GM12878 (cell line): ENCODE data around the gene AP1M1. TPM values are rescaled to one million over a fixed set of nuclear protein-coding genes. Genes with fewer than 3 reads are reported as not detected.

Source experiments
- ATAC-seq: fragments of 200-7000 bp; cut with Tn5 transposase; 3 replicates; pipeline ENCODE4 v1.9.1; 2020; ENCODE audit warnings: mild to moderate bottlenecking, moderate library complexity
- BruUV-seq: library from RNA; stranded (reverse); fragments of 400-500 nt; replicated peaks from 2 replicates; lab custom pipeline; 2021; lab: Mats Ljungman, UMichigan
- CTCF ChIA-PET: fragments of 300-600 bp; sonication (Branson Sonifier 250); formaldehyde crosslinking; extraction: SDS; loops from one replicate; lab custom pipeline; 2021; ENCODE audit warnings: inconsistent platforms; lab: Yijun Ruan, JAX
- POLR2A ChIA-PET: fragments of 350-600 bp; formaldehyde crosslinking; extraction: SDS; loops from one replicate; lab custom pipeline; 2021; ENCODE audit warnings: inconsistent platforms; lab: Charles Lee
- RAD21 ChIA-PET: fragments of 300-600 bp; sonication (Branson Sonifier 250); formaldehyde crosslinking; loops from one replicate; lab custom pipeline; 2023; ENCODE audit warnings: antibody characterized with exemption; ENCODE audit not compliant: unreplicated experiment; lab: Charles Lee
- SMC1A ChIA-PET: fragments of 300-600 bp; sonication (Branson Sonifier 250); formaldehyde crosslinking; loops from one replicate; lab custom pipeline; 2023; ENCODE audit not compliant: unreplicated experiment, uncharacterized antibody; lab: Charles Lee
- DNase-seq: peaks from one replicate; pipeline ENCODE4 v3.0.0-alpha.2; 2011; ENCODE audit warnings: low read depth, low spot score
- FAIRE-seq: peaks from 3 replicates; lab custom pipeline; 2011; peaks lifted over from hg19 to GRCh38; lab: Jason Lieb, UNC
- H2AFZ ChIP-seq: 2 replicates; pipeline ENCODE4 v1.6.0; 2011; ENCODE audit warnings: low read depth, low read length, control low read depth; ENCODE audit not compliant: control insufficient read depth
- H3K27ac ChIP-seq: 2 replicates; pipeline ENCODE4 v1.5.1; 2011; ENCODE audit warnings: control low read depth; ENCODE audit not compliant: control insufficient read depth, insufficient read depth
- H3K27me3 ChIP-seq, 2 experiments: replicated peaks in 1 of 2; 2 replicates each; pipeline versions ENCODE4 v1.6.0 to v1.6.1; 2011; ENCODE audit warnings: low read length in 1 of 2; ENCODE audit not compliant: control insufficient read depth in 2 of 2, insufficient read depth in 2 of 2
- H3K36me3 ChIP-seq, 2 experiments: 2 replicates each; pipeline ENCODE4 v1.5.1; 2011; ENCODE audit warnings: low read length in 1 of 2; ENCODE audit not compliant: control insufficient read depth in 2 of 2, insufficient read depth in 2 of 2
- H3K4me1 ChIP-seq: 2 replicates; pipeline ENCODE4 v1.6.1; 2011; ENCODE audit warnings: mild to moderate bottlenecking, low read length, moderate library complexity, mixed read lengths; ENCODE audit not compliant: control insufficient read depth, insufficient read depth
- H3K4me2 ChIP-seq: 2 replicates; pipeline ENCODE4 v1.6.0; 2011; ENCODE audit warnings: control low read depth; ENCODE audit not compliant: control insufficient read depth, insufficient read depth
- H3K4me3 ChIP-seq: fragments of 200-600 bp; sonication (generic); 2 replicates; pipeline ENCODE4 v1.5.1; 2016
- H3K79me2 ChIP-seq: 2 replicates; pipeline ENCODE4 v1.6.0; 2011; ENCODE audit warnings: low read length; ENCODE audit not compliant: control insufficient read depth, insufficient read depth
- H3K9ac ChIP-seq: 2 replicates; pipeline ENCODE4 v1.8.0; 2011; ENCODE audit warnings: low read length, control low read depth, mixed read lengths; ENCODE audit not compliant: control insufficient read depth, insufficient read depth
- H3K9me3 ChIP-seq: replicated peaks from 3 replicates; pipeline ENCODE4 v1.5.1; 2011; ENCODE audit warnings: mild to moderate bottlenecking, low read length; ENCODE audit not compliant: control insufficient read depth, insufficient read depth
- H4K20me1 ChIP-seq: 2 replicates; pipeline ENCODE4 v1.6.0; 2011; ENCODE audit not compliant: control insufficient read depth, insufficient read depth
- KLF5 ChIP-seq: fragments of 450-650 bp; IDR thresholded peaks from 2 replicates; pipeline ENCODE4 v1.6.1; 2014; ENCODE audit warnings: mild to moderate bottlenecking; ENCODE audit not compliant: partially characterized antibody
- SKIL ChIP-seq: fragments of 450-650 bp; IDR thresholded peaks from 2 replicates; pipeline ENCODE4 v1.6.1; 2017; ENCODE audit warnings: mild to moderate bottlenecking, low read depth, inconsistent platforms; ENCODE audit not compliant: poor library complexity, severe bottlenecking
- STAT1 ChIP-seq: fragments of 450-650 bp; conservative IDR thresholded peaks from 2 replicates; pipeline ENCODE4 v1.6.1; 2014; ENCODE audit warnings: antibody characterized with exemption, mild to moderate bottlenecking
- ZSCAN29 ChIP-seq: fragments of 450-650 bp; IDR thresholded peaks from 2 replicates; pipeline ENCODE4 v1.6.1; 2017; ENCODE audit warnings: mild to moderate bottlenecking, moderate library complexity
- WGBS: methylation state at CpG from one replicate; pipeline ENCODE4 v1.1.6; 2016; ENCODE audit warnings: low lambda C conversion rate; ENCODE audit not compliant: insufficient replicate concordance, insufficient coverage; ENCODE audit errors: missing lambda C conversion rate; 5-methylcytosine and 5-hydroxymethylcytosine counted together
- in situ Hi-C: fragments of 300-500 bp; cut with MboI; formaldehyde crosslinking; loops from 9 replicates; pipeline ENCODE4 v1.14.3; 2018; ENCODE audit warnings: mixed read lengths
- intact Hi-C: fragments of 100-400 bp; cut with micrococcal nuclease; formaldehyde crosslinking; loops from one replicate; pipeline ENCODE4 v1.14.2; 2022; ENCODE audit not compliant: unreplicated experiment
- polyA plus RNA-seq, 11 experiments: library from polyadenylated mRNA; depleted of rRNA in 4 of 11; unstranded in 6 of 11; stranded (reverse) in 5 of 11; fragments of >200 nt; fragmentation: Nextera tagmentation in 4 of 11; fragmentation: Illumina TruSeq in 1 of 11; extraction: Ambion mirVana in 4 of 11; extraction: Trizol in 1 of 11; gene quantifications; 1 replicate in 1 of 11; 2 replicates in 10 of 11; pipeline versions ENCODE4 v1.2.1 to v1.2.3, GENCODE V29; 2011 to 2016; ENCODE audit warnings: inconsistent platforms in 2 of 11, missing spikeins in 2 of 11, low read depth in 1 of 11
- total RNA-seq, 4 experiments: library from RNA; depleted of rRNA in 3 of 4; stranded (reverse); fragments of >200 nt in 3 of 4; fragmentation: Illumina TruSeq in 1 of 4; extraction: Trizol in 1 of 4; gene quantifications; 2 replicates each; pipeline versions ENCODE4 v1.2.1 to v1.2.3, GENCODE V29; 2013 to 2021

The AP1M1 gene
- total and polyA plus RNA-seq, 10 of the 15 experiments (the other 5 are each of a cell fraction or from before 2014, with no cell fraction given) = 1.0 to 116 (median 44.7) TPM

- Histone ChIP-seq H4K20me1 (no peaks in the 10 kb centered on the region), H3K4me1 (peaks cover 8% of the 10 kb centered on the region; the same call in 1 of the 2 replicates), H3K36me3 (no peaks in the 10 kb centered on the region), H3K9ac (no peak overlapping the region), H3K79me2 (no peaks in the 10 kb centered on the region), H3K4me3 (no peak overlapping the region), H2AFZ (no peak overlapping the region)
- BruUV-seq = no TSS peak
- ChIA-PET CTCF (interaction anchor here (1.1 to 1.3 kb wide), 2 partner anchors 26 to 29 kb away, joined by 3 read pairs; partner anchors contain the start of gene HSH2D), SMC1A (interaction anchor here (2.5 to 2.8 kb wide), 2 partner anchors 9 to 52 kb away, joined by 7 to 9 read pairs; no protein-coding TSS in a partner anchor), POLR2A (no interaction called here)
- no peak for FAIRE-seq
- ATAC-seq = no peak
- no peak for DNase-seq
- intact Hi-C loops = no loop called here
- 100% methylated on average over 1 of the region's 1 CpG for WGBS
- TF ChIP-seq ZSCAN29 = no peak
- TF ChIP-seq STAT1 = no peak
- TF ChIP-seq SKIL = no peak
- TF ChIP-seq KLF5 = no peak
- TF ChIP-seq, all 136 proteins: peak for 0
- no peak overlapping the region for H3K4me2 ChIP-seq
- H3K27ac ChIP-seq = no peak overlapping the region
- RAD21 ChIA-PET = no interaction called here
- no peaks in the 10 kb centered on the region for H3K27me3 ChIP-seq
- in situ Hi-C loops = no loop called here
- H3K9me3 ChIP-seq = no peaks in the 10 kb centered on the region; the same call in 1 of the 3 replicates
These were observed 27.6 kb upstream of the AP1M1 start for GRCh38 chr19:16170134-16170533.
